ENCODE data around the gene BRINP3. TPM values are rescaled to one million over a fixed set of nuclear protein-coding genes. Genes with fewer than 3 reads are reported as not detected.

Gene BRINP3
- total RNA-seq, 1 donor from 2014 or later = 0.77 TPM

DNA sequence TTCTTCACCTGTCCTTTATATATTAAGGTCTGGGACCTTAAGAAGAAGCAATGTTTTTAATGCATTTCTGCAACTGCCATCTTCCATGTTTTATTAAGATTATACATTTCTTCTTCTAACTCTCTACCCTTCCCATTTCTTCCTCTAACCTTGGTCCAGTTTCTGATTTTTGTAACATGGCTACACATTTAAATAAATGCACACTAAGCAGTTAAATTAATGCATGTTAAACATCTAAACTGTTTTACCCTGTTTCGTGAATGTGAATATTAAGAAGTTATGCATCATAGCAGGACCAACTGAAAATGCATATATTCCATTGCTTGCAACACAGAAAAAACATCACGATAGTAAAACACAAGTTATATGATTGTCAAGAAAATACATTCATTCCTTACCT lies 3.7 kb downstream of the BRINP3 start:
- H3K4me1 Mint-ChIP-seq = peaks cover 42% of the 10 kb centered on the region
- no peaks in the 10 kb centered on the region for H3K9me3 Mint-ChIP-seq
- no peak for DNase-seq (ENCODE audit: low read depth, low spot score)
- H3K27me3 Mint-ChIP-seq (ENCODE audit: low read depth) = peaks cover 86% of the 10 kb centered on the region
- no peaks in the 10 kb centered on the region for H3K36me3 Mint-ChIP-seq (ENCODE audit: low read depth)
- no peak overlapping the region for H3K27ac Mint-ChIP-seq (ENCODE audit: unreplicated experiment)
- H3K4me3 Mint-ChIP-seq = peak overlapping the region; percentile 83
- TF ChIP-seq, protein P1, sequence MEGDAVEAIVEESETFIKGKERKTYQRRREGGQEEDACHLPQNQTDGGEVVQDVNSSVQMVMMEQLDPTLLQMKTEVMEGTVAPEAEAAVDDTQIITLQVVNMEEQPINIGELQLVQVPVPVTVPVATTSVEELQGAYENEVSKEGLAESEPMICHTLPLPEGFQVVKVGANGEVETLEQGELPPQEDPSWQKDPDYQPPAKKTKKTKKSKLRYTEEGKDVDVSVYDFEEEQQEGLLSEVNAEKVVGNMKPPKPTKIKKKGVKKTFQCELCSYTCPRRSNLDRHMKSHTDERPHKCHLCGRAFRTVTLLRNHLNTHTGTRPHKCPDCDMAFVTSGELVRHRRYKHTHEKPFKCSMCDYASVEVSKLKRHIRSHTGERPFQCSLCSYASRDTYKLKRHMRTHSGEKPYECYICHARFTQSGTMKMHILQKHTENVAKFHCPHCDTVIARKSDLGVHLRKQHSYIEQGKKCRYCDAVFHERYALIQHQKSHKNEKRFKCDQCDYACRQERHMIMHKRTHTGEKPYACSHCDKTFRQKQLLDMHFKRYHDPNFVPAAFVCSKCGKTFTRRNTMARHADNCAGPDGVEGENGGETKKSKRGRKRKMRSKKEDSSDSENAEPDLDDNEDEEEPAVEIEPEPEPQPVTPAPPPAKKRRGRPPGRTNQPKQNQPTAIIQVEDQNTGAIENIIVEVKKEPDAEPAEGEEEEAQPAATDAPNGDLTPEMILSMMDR (conservative IDR thresholded peaks at IDR 0.05) = no peak

DNA sequence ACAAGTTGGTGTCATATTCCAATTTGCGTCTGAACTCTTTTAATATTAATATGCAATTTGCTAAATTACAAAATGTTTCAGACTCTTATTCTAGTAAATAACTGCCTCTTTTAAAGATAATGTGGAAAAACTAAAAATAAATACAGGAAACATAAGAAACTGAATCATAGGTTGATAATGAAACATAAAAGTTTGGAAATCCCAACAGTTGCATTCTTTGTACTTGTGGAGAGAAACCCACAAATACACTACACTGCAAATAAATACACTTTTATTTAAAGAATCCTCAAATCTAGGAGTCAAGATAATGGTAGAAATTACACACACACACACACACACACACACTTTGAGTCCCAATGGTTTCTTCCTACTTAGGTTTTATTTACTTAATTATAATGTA lies 5.2 kb downstream of the BRINP3 start:
- TF ChIP-seq, protein P1 (conservative IDR thresholded peaks at IDR 0.05) = no peak
- Mint-ChIP-seq H3K9me3 (no peaks in the 10 kb centered on the region), H3K36me3 (ENCODE audit: low read depth) (no peaks in the 10 kb centered on the region), H3K4me1 (peaks cover 27% of the 10 kb centered on the region), H3K27ac (ENCODE audit: unreplicated experiment) (no peak overlapping the region), H3K27me3 (ENCODE audit: low read depth) (peaks cover 75% of the 10 kb centered on the region), H3K4me3 (no peak overlapping the region)
- DNase-seq (ENCODE audit: low read depth, low spot score) = no peak

DNA sequence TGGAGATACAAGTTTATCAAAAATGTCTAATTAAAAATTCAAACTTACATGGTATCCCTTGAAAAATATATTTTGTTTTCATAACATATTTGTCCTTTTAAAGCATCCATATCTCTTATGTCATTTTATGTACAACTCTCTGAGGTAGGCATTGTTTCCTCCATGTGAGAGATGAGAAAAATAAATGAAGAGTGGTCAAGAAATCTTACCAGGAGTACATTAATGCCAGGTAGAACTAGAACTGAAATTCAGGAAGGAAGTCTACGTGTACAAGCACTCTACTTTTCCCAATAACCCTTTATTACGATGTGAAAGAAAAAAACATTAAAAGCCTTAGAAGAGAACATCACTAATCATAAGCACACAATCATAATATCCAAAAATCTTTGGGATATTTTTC lies 5.6 kb downstream of the BRINP3 start:
- TF ChIP-seq, protein P1 (conservative IDR thresholded peaks at IDR 0.05) = no peak
- Mint-ChIP-seq H3K27me3 (ENCODE audit: low read depth) (peaks cover 72% of the 10 kb centered on the region), H3K4me1 (peaks cover 24% of the 10 kb centered on the region), H3K36me3 (ENCODE audit: low read depth) (no peaks in the 10 kb centered on the region), H3K27ac (ENCODE audit: unreplicated experiment) (no peak overlapping the region), H3K4me3 (no peak overlapping the region), H3K9me3 (no peaks in the 10 kb centered on the region)
- DNase-seq (ENCODE audit: low read depth, low spot score) = no peak

DNA sequence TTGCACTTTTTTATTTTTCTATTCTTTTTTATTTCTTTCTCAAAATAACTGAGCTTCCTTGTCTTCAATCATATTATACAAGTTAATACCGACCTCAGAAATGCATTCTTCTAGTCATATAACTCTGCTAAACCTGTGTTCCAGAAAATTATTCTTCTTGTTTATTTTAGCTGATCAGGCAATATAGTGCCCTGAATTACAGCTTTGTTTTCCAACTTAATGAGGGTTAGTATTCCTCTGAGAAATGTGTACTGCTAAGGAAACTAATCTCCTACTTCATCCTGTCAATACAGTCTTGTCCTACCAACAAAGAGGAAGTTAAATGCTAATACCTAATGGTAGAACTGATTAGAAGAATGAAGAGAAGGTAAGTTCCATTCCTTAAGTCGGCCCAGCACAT lies 13.0 kb downstream of the BRINP3 start:
- no peak for DNase-seq (ENCODE audit: low read depth, low spot score)
- TF ChIP-seq, protein P1 (conservative IDR thresholded peaks at IDR 0.05) = no peak
- Mint-ChIP-seq H3K9me3 (peaks cover 3% of the 10 kb centered on the region), H3K36me3 (ENCODE audit: low read depth) (no peaks in the 10 kb centered on the region), H3K27me3 (ENCODE audit: low read depth) (peaks cover 16% of the 10 kb centered on the region), H3K4me1 (no peaks in the 10 kb centered on the region), H3K4me3 (no peak overlapping the region), H3K27ac (ENCODE audit: unreplicated experiment) (no peak overlapping the region)

DNA sequence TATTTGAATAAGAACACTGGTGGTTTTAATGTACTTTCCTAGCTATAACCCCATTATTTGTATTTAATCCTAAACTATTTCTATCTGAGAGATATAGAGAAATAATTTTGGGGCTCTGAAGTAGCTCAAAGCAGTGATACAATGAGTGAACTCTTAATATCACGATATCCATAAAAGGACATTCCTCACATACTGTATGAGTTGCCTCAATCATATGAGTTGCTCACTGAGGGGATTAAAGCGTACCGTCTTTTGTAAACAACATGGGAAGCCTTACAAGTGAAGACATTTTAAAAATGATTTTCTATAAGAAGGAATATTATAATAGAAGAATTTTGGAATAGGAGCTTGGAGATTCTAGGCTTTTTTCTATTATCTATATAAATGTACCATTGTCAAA lies 21.5 kb downstream of the BRINP3 start:
- TF ChIP-seq, protein P1 (conservative IDR thresholded peaks at IDR 0.05) = no peak
- Mint-ChIP-seq H3K36me3 (ENCODE audit: low read depth) (no peaks in the 10 kb centered on the region), H3K27me3 (ENCODE audit: low read depth) (peaks cover 25% of the 10 kb centered on the region), H3K4me3 (no peak overlapping the region), H3K27ac (ENCODE audit: unreplicated experiment) (no peak overlapping the region), H3K4me1 (no peaks in the 10 kb centered on the region), H3K9me3 (no peaks in the 10 kb centered on the region)
- DNase-seq (ENCODE audit: low read depth, low spot score) = no peak

DNA sequence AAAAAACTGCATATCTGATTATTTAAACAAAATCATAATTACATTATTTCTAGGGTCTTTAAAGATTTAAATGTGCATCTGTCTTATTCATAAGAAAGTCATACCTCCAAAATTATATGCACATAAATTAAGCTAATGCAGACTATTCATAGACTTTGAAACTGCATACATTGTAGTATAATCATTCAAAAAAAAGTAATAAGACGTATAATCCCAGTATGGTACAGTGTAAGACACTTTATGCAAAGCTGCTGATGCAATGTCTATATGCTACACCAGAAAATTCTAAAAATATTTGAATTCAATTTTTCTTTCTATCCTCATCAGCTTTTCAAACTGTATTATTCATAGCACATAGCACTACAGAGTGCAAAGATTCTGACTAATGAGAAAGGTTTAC lies 22.0 kb downstream of the BRINP3 start:
- H3K27me3 Mint-ChIP-seq (ENCODE audit: low read depth) = peaks cover 24% of the 10 kb centered on the region
- H3K9me3 Mint-ChIP-seq = no peaks in the 10 kb centered on the region
- no peaks in the 10 kb centered on the region for H3K36me3 Mint-ChIP-seq (ENCODE audit: low read depth)
- H3K4me3 Mint-ChIP-seq = no peak overlapping the region
- no peak overlapping the region for H3K27ac Mint-ChIP-seq (ENCODE audit: unreplicated experiment)
- H3K4me1 Mint-ChIP-seq = no peaks in the 10 kb centered on the region
- TF ChIP-seq, protein P1 (conservative IDR thresholded peaks at IDR 0.05) = no peak
- no peak for DNase-seq (ENCODE audit: low read depth, low spot score)

Measured in neural crest cell (in vitro differentiated cells).